BE2C (cell line): ENCODE data around the gene KLF13.

Experiments
- DNase-seq: peaks from one replicate; pipeline ENCODE4 v3.0.0-alpha.2; 2020
- H3K27me3 ChIP-seq: fragments of 250-450 bp; sonication (Bioruptor Pico); 2 replicates; pipeline ENCODE4 v1.5.1; 2020; ENCODE audit warnings: mild to moderate bottlenecking
- H3K36me3 ChIP-seq: fragments of 250-450 bp; sonication (Bioruptor Pico); 2 replicates; pipeline ENCODE4 v1.5.1; 2020; ENCODE audit warnings: mild to moderate bottlenecking
- H3K4me1 ChIP-seq: fragments of 250-450 bp; sonication (Bioruptor Pico); 2 replicates; pipeline ENCODE4 v1.5.1; 2020
- H3K4me3 ChIP-seq: 2 replicates; pipeline ENCODE4 v1.5.1; 2011; ENCODE audit warnings: low read depth, low read length
- H3K9me3 ChIP-seq: fragments of 250-450 bp; sonication (Bioruptor Pico); 2 replicates; pipeline ENCODE4 v1.5.1; 2020
- CTCF ChIP-seq: IDR thresholded peaks from 2 replicates; pipeline ENCODE4 v1.5.1; 2012; ENCODE audit warnings: mild to moderate bottlenecking, low read depth, low read length

KLF13 gene

GRCh38 chr15:31328428-31328968 is 1.9 kb downstream of the KLF13 start:
- no peak for TF ChIP-seq CTCF
- Histone ChIP-seq H3K9me3 (no peaks in the 10 kb centered on the region), H3K4me1 (peaks cover 33% of the 10 kb centered on the region), H3K27me3 (no peaks in the 10 kb centered on the region), H3K4me3 (peak overlapping the region; percentile 67), H3K36me3 (peaks cover 6% of the 10 kb centered on the region)
- peak; percentile 40 for DNase-seq

GRCh38 chr15:31328969-31329639 is 2.5 kb downstream of the KLF13 start:
- H3K4me3 ChIP-seq, result peak overlapping the region; percentile 67
- DNase-seq, result no peak
- no peaks in the 10 kb centered on the region for H3K27me3 ChIP-seq
- peaks cover 6% of the 10 kb centered on the region for H3K36me3 ChIP-seq
- no peaks in the 10 kb centered on the region for H3K9me3 ChIP-seq
- peaks cover 33% of the 10 kb centered on the region for H3K4me1 ChIP-seq
- TF ChIP-seq CTCF, result no peak

- Histone ChIP-seq H3K27me3 (no peaks in the 10 kb centered on the region), H3K4me1 (peaks cover 33% of the 10 kb centered on the region), H3K4me3 (peak overlapping the region; percentile 67; the same call in 1 of the 2 replicates), H3K36me3 (peaks cover 6% of the 10 kb centered on the region), H3K9me3 (no peaks in the 10 kb centered on the region)
- no peak for TF ChIP-seq CTCF
- DNase-seq, result no peak
Observed at GRCh38 chr15:31329640-31330010, 3.0 kb downstream of the KLF13 start.

GRCh38 chr15:31330111-31330785 is 3.6 kb downstream of the KLF13 start:
- Histone ChIP-seq H3K27me3 (no peaks in the 10 kb centered on the region), H3K36me3 (peaks cover 6% of the 10 kb centered on the region), H3K9me3 (no peaks in the 10 kb centered on the region), H3K4me1 (peaks cover 35% of the 10 kb centered on the region), H3K4me3 (no peak overlapping the region; the same call in 1 of the 2 replicates)
- DNase-seq, result no peak
- TF ChIP-seq CTCF, result no peak

GRCh38 chr15:31330836-31331235 is 4.2 kb downstream of the KLF13 start:
- H3K27me3 ChIP-seq, result no peaks in the 10 kb centered on the region
- peaks cover 6% of the 10 kb centered on the region for H3K36me3 ChIP-seq
- H3K4me3 ChIP-seq, result no peak overlapping the region
- no peaks in the 10 kb centered on the region for H3K9me3 ChIP-seq
- no peak for DNase-seq
- no peak for TF ChIP-seq CTCF
- H3K4me1 ChIP-seq, result peaks cover 38% of the 10 kb centered on the region

- no peaks in the 10 kb centered on the region for H3K9me3 ChIP-seq
- peaks cover 6% of the 10 kb centered on the region for H3K36me3 ChIP-seq
- no peaks in the 10 kb centered on the region for H3K27me3 ChIP-seq
- no peak for DNase-seq
- no peak overlapping the region for H3K4me3 ChIP-seq
- peaks cover 43% of the 10 kb centered on the region for H3K4me1 ChIP-seq
- no peak for TF ChIP-seq CTCF
Observed at GRCh38 chr15:31331389-31331788, 4.8 kb downstream of the KLF13 start.
